MCF 10A (cell line): ENCODE data around the gene PUM2. TPM values are rescaled to one million over a fixed set of nuclear protein-coding genes. Genes with fewer than 3 reads are reported as not detected.

Source experiments
- BruUV-seq: library from RNA; stranded (reverse); fragments of 400-500 nt; replicated peaks from 2 replicates; lab custom pipeline; 2021; lab: Mats Ljungman, UMichigan
- CTCF ChIA-PET: fragments of 300-600 bp; sonication (Branson Sonifier 250); formaldehyde crosslinking; extraction: SDS; loops from one replicate; lab custom pipeline; 2021; ENCODE audit warnings: antibody characterized with exemption, inconsistent platforms; lab: Yijun Ruan, JAX
- POLR2A ChIA-PET: fragments of 300-600, 350-650 bp; sonication (Branson Sonifier 250); formaldehyde crosslinking; extraction: SDS; loops from one replicate; lab custom pipeline; 2020; ENCODE audit warnings: antibody characterized with exemption, inconsistent platforms; lab: Yijun Ruan, JAX
- DNase-seq: peaks from one replicate; pipeline ENCODE4 v3.0.0-alpha.2; 2018; ENCODE audit not compliant: unreplicated experiment
- H3K27ac Mint-ChIP-seq: one replicate; pipeline ENCODE4 v1.8.0; 2022; ENCODE audit warnings: mild to moderate bottlenecking, low read depth, mixed read lengths; ENCODE audit not compliant: unreplicated experiment
- H3K27me3 Mint-ChIP-seq: one replicate; pipeline ENCODE4 v1.8.0; 2022; ENCODE audit warnings: mixed read lengths; ENCODE audit not compliant: insufficient read depth, unreplicated experiment
- H3K36me3 Mint-ChIP-seq: one replicate; pipeline ENCODE4 v1.8.0; 2022; ENCODE audit warnings: mild to moderate bottlenecking, moderate library complexity, mixed read lengths; ENCODE audit not compliant: insufficient read depth, unreplicated experiment
- H3K4me1 Mint-ChIP-seq: one replicate; pipeline ENCODE4 v1.8.0; 2022; ENCODE audit warnings: mixed read lengths; ENCODE audit not compliant: insufficient read depth, unreplicated experiment
- H3K4me3 Mint-ChIP-seq: one replicate; pipeline ENCODE4 v1.8.0; 2022; ENCODE audit warnings: mild to moderate bottlenecking, moderate library complexity, mixed read lengths; ENCODE audit not compliant: unreplicated experiment
- H3K9me3 Mint-ChIP-seq: one replicate; pipeline ENCODE4 v1.8.0; 2022; ENCODE audit warnings: mixed read lengths; ENCODE audit not compliant: unreplicated experiment
- intact Hi-C: fragments of 100-400 bp; cut with micrococcal nuclease; formaldehyde crosslinking; loops from 2 replicates; pipeline ENCODE4 v1.14.1; 2022
- total RNA-seq: library from RNA; stranded (reverse); gene quantifications from 2 replicates; pipeline ENCODE4 v1.2.3, GENCODE V29; 2022
- TF ChIP-seq, protein P1 (sequence below): fragments of 200-600 bp; IDR thresholded peaks from one replicate; pipeline ENCODE4 v1.8.0; 2022; ENCODE audit warnings: antibody characterized with exemption, mild to moderate bottlenecking; ENCODE audit not compliant: unreplicated experiment

The PUM2 gene
- total RNA-seq, 1 experiment from 2014 or later: 86.7 TPM

- no peak for DNase-seq
- H3K4me1 Mint-ChIP-seq: no peaks in the 10 kb centered on the region
- H3K9me3 Mint-ChIP-seq: no peaks in the 10 kb centered on the region
- TF ChIP-seq, protein P1, sequence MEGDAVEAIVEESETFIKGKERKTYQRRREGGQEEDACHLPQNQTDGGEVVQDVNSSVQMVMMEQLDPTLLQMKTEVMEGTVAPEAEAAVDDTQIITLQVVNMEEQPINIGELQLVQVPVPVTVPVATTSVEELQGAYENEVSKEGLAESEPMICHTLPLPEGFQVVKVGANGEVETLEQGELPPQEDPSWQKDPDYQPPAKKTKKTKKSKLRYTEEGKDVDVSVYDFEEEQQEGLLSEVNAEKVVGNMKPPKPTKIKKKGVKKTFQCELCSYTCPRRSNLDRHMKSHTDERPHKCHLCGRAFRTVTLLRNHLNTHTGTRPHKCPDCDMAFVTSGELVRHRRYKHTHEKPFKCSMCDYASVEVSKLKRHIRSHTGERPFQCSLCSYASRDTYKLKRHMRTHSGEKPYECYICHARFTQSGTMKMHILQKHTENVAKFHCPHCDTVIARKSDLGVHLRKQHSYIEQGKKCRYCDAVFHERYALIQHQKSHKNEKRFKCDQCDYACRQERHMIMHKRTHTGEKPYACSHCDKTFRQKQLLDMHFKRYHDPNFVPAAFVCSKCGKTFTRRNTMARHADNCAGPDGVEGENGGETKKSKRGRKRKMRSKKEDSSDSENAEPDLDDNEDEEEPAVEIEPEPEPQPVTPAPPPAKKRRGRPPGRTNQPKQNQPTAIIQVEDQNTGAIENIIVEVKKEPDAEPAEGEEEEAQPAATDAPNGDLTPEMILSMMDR: no peak
- intact Hi-C loops: no loop called here
- CTCF ChIA-PET: interaction anchor here (1.0 kb wide), 1 partner anchor 13 kb away, joined by 4 read pairs; no protein-coding TSS in a partner anchor
- no TSS peak for BruUV-seq
- no peak overlapping the region for H3K27ac Mint-ChIP-seq
- POLR2A ChIA-PET: interaction anchor here (0.6 to 1.3 kb wide), 5 partner anchors 8 to 31 kb away, joined by 3 read pairs; no protein-coding TSS in a partner anchor
- peaks cover 59% of the 10 kb centered on the region for H3K36me3 Mint-ChIP-seq
- H3K4me3 Mint-ChIP-seq: no peak overlapping the region
- no peaks in the 10 kb centered on the region for H3K27me3 Mint-ChIP-seq
Observed at GRCh38 chr2:20264629-20265028, 86.0 kb downstream of the PUM2 start.

GRCh38 chr2:20257411-20257810, 93.2 kb downstream of the PUM2 start:
- Mint-ChIP-seq H3K27me3 (no peaks in the 10 kb centered on the region), H3K27ac (no peak overlapping the region), H3K4me3 (no peak overlapping the region), H3K36me3 (peaks cover 90% of the 10 kb centered on the region), H3K4me1 (no peaks in the 10 kb centered on the region), H3K9me3 (no peaks in the 10 kb centered on the region)
- TF ChIP-seq, protein P1: no peak
- no TSS peak for BruUV-seq
- DNase-seq: no peak
- intact Hi-C loops: no loop called here
- CTCF ChIA-PET: no interaction called here
- POLR2A ChIA-PET: interaction anchor here (0.6 kb wide), 1 partner anchor 70 kb away, joined by 3 read pairs; no protein-coding TSS in a partner anchor

DNA sequence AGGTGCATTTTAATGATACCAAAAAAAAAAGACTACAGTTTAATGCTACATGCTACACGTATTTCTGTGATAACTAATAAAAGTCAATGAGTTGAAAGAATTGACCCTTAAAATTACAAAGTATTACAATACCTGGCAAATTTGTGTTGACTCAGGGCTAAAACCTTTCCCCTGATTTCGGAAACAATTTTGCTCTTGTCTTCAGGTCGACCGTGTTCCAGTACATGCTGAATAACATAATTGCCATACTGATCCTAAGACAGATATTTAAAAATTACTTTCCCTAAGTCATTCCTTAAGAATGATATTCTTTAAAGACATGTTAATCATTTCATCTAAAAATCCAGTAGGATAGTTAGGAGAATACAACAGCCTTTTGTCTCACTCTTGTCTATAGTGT, 95.9 kb downstream of the PUM2 start:
- no peak overlapping the region for H3K27ac Mint-ChIP-seq
- no peak for DNase-seq
- TF ChIP-seq, protein P1: no peak
- BruUV-seq: no TSS peak
- H3K27me3 Mint-ChIP-seq: no peaks in the 10 kb centered on the region
- intact Hi-C loops: no loop called here
- ChIA-PET POLR2A (interaction anchor here (0.7 kb wide), 1 partner anchor 148 kb away, joined by 4 read pairs; no protein-coding TSS in a partner anchor), CTCF (interaction anchor here (0.9 kb wide), 1 partner anchor 9 kb away, joined by 3 read pairs; no protein-coding TSS in a partner anchor)
- no peaks in the 10 kb centered on the region for H3K4me1 Mint-ChIP-seq
- H3K36me3 Mint-ChIP-seq: peaks cover 93% of the 10 kb centered on the region
- no peaks in the 10 kb centered on the region for H3K9me3 Mint-ChIP-seq
- H3K4me3 Mint-ChIP-seq: no peak overlapping the region

DNA sequence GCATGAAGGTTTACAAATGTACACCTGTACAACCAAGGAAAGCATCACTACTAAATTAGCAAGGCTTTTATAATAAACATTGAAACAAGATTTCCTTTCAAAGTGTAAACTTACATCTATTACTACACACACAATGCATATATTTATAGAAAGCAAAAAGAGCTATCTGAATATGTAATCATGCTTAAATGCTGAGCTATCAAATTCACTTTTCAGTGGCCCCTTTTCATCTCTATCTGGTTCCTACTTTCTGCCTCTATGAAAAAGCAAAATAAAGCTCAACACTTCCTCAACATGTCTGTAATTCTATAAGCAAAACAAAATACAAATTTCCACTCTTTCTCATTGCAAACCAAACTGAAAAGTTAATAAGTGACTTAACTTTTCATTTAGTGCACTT, 100.2 kb downstream of the PUM2 start:
- Mint-ChIP-seq H3K4me3 (no peak overlapping the region), H3K27ac (no peak overlapping the region), H3K36me3 (peaks cover 98% of the 10 kb centered on the region), H3K9me3 (no peaks in the 10 kb centered on the region), H3K4me1 (no peaks in the 10 kb centered on the region), H3K27me3 (no peaks in the 10 kb centered on the region)
- no peak for DNase-seq
- BruUV-seq: no TSS peak
- POLR2A ChIA-PET: interaction anchor here (0.6 to 0.7 kb wide), 3 partner anchors 30 to 337 kb away, joined by 3 to 4 read pairs (median 3); no protein-coding TSS in a partner anchor
- TF ChIP-seq, protein P1: no peak
- intact Hi-C loops: no loop called here
- CTCF ChIA-PET: interaction anchor here (0.5 to 1.8 kb wide), 4 partner anchors 25 to 156 kb away, joined by 3 to 5 read pairs (median 4); no protein-coding TSS in a partner anchor
